Endodermal cell (in vitro differentiated cells): Measurements from ENCODE around the gene SIRT7. TPM values are rescaled to one million over a fixed set of nuclear protein-coding genes. Genes with fewer than 3 reads are reported as not detected.

Experiments used
- DNase-seq: peaks from one replicate; pipeline ENCODE4 v3.0.0-alpha.2; 2017
- H3K27ac ChIP-seq: 2 replicates; pipeline ENCODE4 v1.5.1; 2013; ENCODE audit warnings: mild to moderate bottlenecking, low read depth, low read length, moderate library complexity
- H3K27me3 ChIP-seq: 2 replicates; pipeline ENCODE4 v1.6.1; 2013; ENCODE audit warnings: mild to moderate bottlenecking, low read length, moderate library complexity; ENCODE audit not compliant: insufficient read depth, control insufficient read depth, poor library complexity, severe bottlenecking
- H3K36me3 ChIP-seq: 2 replicates; pipeline ENCODE4 v1.7.0; 2013; ENCODE audit warnings: mild to moderate bottlenecking, low read length, moderate library complexity; ENCODE audit not compliant: control insufficient read depth, insufficient read depth
- H3K4me1 ChIP-seq: one replicate; pipeline ENCODE4 v1.7.0; 2013; ENCODE audit warnings: low read length; ENCODE audit not compliant: control insufficient read depth, insufficient read depth
- H3K4me3 ChIP-seq: 2 replicates; pipeline ENCODE4 v1.5.1; 2013; ENCODE audit warnings: mild to moderate bottlenecking, low read length, moderate library complexity
- H3K9ac ChIP-seq: 2 replicates; pipeline ENCODE4 v1.6.1; 2013; ENCODE audit warnings: mild to moderate bottlenecking, low read length, moderate library complexity; ENCODE audit not compliant: poor library complexity, severe bottlenecking; ENCODE audit errors: extremely low read depth
- H3K9me3 ChIP-seq: 2 replicates; pipeline ENCODE4 v1.6.1; 2013; ENCODE audit warnings: mild to moderate bottlenecking, low read length, moderate library complexity; ENCODE audit not compliant: control insufficient read depth
- H3K27ac Mint-ChIP-seq: 2 replicates; pipeline ENCODE4 v1.8.0; 2020; ENCODE audit warnings: mixed read lengths
- H3K27me3 Mint-ChIP-seq: 2 replicates; pipeline ENCODE4 v1.8.0; 2021; ENCODE audit warnings: mild to moderate bottlenecking, mixed read lengths; ENCODE audit not compliant: insufficient read depth
- H3K36me3 Mint-ChIP-seq: 2 replicates; pipeline ENCODE4 v1.8.0; 2020; ENCODE audit warnings: low read depth, mixed read lengths
- H3K4me1 Mint-ChIP-seq: 2 replicates; pipeline ENCODE4 v1.8.0; 2020; ENCODE audit warnings: mixed read lengths
- H3K4me3 Mint-ChIP-seq: 2 replicates; pipeline ENCODE4 v1.8.0; 2020; ENCODE audit warnings: mild to moderate bottlenecking, moderate library complexity, mixed read lengths
- H3K9me3 Mint-ChIP-seq: 2 replicates; pipeline ENCODE4 v1.8.0; 2020; ENCODE audit warnings: mild to moderate bottlenecking, mixed read lengths
- WGBS, 2 experiments: methylation state at CpG; one replicate each; pipeline versions ENCODE4 v1.1.5 to v1.1.7; 2013; ENCODE audit warnings: missing lambda C conversion rate in 2 of 2, mixed read lengths in 1 of 2; ENCODE audit not compliant: insufficient coverage in 1 of 2, insufficient read length in 1 of 2; 5-methylcytosine and 5-hydroxymethylcytosine counted together
- total RNA-seq, 2 donors: library from RNA; stranded (reverse); fragmentation: NEBNext Ultra II Directional in 1 of 2; extraction: Animal tissue kit (Norgen Biotek cat#: 25700) in 1 of 2; gene quantifications; 2 replicates in 1 of 2; 3 replicates in 1 of 2; pipeline ENCODE4 v1.2.1, GENCODE V29; 2021
- TF ChIP-seq, protein P1 (sequence below): fragments of 200-600 bp; sonication (generic); conservative IDR thresholded peaks from 2 replicates; pipeline ENCODE4 v1.5.0; 2021; ENCODE audit warnings: antibody characterized with exemption, mild to moderate bottlenecking

SIRT7 gene
- total RNA-seq, 2 donors from 2014 or later = 21.8 to 22.1 TPM

DNA sequence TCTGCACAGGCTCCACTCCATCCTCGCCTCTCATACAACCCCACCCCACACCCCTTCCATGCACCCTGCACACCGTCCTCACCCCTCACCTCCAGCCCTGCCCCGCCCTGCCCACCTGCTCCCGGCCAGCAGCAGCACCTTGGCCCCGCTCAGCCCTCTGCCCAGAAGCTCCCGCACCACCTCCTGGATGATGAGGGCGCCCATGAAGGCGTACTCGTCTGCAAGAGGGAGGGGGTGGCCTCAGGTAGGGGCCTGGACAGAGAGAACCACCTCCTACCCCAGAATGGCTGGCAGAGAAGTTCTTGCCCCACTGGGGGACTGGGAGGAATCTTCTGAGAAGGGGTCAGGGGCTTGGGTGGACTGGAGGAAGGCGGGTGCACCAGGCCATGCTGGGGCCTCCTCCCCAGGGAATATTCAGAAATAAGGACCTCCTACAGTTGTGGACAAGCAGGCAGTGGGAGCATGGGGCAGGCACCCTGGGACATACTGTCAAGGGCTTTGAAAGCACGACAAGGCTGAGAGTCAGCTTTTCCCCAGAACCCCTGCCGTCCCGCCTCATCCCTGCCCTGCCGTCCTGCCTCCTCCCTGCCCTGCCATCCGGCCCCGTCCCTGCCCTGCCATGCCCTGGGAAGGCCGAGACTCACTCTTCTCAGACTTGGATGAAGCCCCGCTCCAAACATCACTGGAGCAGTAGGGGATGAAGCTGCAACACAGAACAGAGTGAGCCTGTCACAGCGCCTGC, 39.9 kb upstream of the SIRT7 start:
- Histone ChIP-seq H3K9me3 (no peaks in the 10 kb centered on the region), H3K4me1 (no peaks in the 10 kb centered on the region), H3K4me3 (no peak overlapping the region), H3K27me3 (peaks cover 50% of the 10 kb centered on the region), H3K9ac (no peak overlapping the region), H3K27ac (no peak overlapping the region), H3K36me3 (no peaks in the 10 kb centered on the region)
- peak; percentile 46 for DNase-seq
- Mint-ChIP-seq H3K9me3 (no peaks in the 10 kb centered on the region), H3K4me3 (no peak overlapping the region), H3K27ac (no peak overlapping the region), H3K27me3 (peaks cover 39% of the 10 kb centered on the region), H3K4me1 (peaks cover 5% of the 10 kb centered on the region), H3K36me3 (no peaks in the 10 kb centered on the region)
- TF ChIP-seq, protein P1, sequence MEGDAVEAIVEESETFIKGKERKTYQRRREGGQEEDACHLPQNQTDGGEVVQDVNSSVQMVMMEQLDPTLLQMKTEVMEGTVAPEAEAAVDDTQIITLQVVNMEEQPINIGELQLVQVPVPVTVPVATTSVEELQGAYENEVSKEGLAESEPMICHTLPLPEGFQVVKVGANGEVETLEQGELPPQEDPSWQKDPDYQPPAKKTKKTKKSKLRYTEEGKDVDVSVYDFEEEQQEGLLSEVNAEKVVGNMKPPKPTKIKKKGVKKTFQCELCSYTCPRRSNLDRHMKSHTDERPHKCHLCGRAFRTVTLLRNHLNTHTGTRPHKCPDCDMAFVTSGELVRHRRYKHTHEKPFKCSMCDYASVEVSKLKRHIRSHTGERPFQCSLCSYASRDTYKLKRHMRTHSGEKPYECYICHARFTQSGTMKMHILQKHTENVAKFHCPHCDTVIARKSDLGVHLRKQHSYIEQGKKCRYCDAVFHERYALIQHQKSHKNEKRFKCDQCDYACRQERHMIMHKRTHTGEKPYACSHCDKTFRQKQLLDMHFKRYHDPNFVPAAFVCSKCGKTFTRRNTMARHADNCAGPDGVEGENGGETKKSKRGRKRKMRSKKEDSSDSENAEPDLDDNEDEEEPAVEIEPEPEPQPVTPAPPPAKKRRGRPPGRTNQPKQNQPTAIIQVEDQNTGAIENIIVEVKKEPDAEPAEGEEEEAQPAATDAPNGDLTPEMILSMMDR = no peak
- WGBS, 2 experiments = 83 to 91% methylated on average over 7 to 19 of the region's 19 CpGs

DNA sequence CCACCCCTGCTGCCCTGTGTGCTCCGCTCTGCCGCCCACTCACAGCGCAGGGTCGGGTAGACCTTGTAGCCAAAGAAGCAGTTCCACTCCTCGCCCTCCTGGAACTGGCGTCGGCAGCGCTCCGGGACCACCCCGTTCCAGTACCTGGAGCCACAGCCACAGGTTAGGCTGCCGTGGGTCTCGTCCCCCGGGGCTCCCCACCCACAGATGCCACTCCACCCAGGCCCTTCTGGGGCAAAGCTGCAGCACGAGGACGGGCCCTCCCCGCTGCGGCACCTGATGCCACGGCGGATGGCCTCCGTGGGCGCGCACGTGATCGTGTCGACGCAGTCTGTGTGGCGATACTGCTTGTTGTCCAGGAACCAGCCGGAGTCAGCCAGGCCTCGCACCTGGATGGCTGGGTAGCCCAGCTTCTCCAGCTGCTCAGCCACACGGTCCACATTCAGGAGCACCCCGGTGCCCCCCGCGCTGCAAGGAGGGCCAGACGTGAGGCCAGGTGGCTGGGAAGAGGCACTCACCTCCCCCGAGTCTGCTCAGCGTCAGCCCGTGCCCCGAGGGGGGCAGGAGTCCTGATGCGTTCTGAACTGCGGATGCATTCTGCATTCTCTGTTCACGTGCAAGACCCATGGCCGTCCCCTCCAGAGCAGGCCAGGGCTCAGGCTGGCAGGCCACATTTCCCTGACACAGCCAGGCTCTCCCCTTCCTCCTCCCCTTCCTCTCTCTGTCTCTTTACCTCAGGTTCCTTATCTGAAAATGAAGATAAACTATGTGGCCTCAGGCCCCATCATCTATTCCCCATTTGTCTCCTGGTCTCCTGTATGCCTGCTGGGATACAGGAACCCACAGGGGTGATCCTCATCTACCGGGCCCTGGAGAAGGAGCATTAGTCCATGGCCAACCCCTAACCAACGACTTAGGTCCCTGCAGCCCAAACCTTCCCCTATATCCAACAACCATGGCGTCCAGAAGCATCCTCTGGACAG, 38.9 kb upstream of the SIRT7 start:
- Mint-ChIP-seq H3K27ac (no peak overlapping the region), H3K4me1 (no peaks in the 10 kb centered on the region), H3K4me3 (no peak overlapping the region), H3K9me3 (no peaks in the 10 kb centered on the region), H3K27me3 (peaks cover 30% of the 10 kb centered on the region), H3K36me3 (no peaks in the 10 kb centered on the region)
- no peak overlapping the region for H3K4me3 ChIP-seq
- TF ChIP-seq, protein P1 = no peak
- WGBS, 2 experiments = 84 to 89% methylated on average over 22 to 45 of the region's 45 CpGs
- no peaks in the 10 kb centered on the region for H3K36me3 ChIP-seq
- H3K27ac ChIP-seq = no peak overlapping the region
- H3K4me1 ChIP-seq = no peaks in the 10 kb centered on the region
- peak; percentile 46 for DNase-seq
- H3K9me3 ChIP-seq = no peaks in the 10 kb centered on the region
- peaks cover 41% of the 10 kb centered on the region for H3K27me3 ChIP-seq
- H3K9ac ChIP-seq = no peak overlapping the region

DNA sequence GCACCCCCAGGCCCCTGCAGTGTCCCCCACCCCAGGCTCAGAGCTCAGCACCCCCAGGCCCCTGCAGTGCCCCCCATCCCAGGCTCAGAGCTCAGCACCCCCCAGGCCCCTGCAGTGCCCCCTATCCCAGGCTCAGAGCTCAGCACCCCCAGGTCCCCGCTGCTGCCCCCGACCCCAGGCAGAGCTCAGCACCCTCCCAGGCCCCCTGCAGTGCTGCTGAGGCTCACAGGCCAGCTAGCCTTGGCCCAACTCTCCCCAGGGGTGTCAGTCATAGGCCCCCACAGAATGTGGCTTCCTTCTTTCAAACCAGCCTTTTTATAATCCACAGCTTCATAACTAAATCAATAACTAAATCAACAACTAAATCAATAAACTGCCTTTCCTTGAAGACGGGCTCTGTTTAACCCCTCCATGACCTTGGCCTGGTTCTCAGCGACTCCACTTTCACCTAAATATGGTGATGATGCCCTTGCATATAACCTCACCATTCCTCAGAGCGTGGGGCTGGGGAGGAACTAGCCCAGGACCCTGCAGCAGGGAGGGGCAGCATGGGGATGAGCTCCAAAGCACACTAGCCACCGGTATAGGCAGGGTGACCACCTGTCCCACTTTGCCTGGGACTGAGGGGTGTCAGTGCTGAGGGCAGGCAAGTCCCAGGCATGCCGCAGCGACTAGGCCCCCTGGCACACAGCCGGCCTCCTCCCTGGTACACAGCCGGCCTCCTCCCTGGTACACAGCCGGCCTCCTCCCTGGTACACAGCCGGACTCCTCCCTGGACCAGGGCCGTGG, 38.0 kb upstream of the SIRT7 start:
- peak; percentile 44 for DNase-seq
- no peak overlapping the region for H3K9ac ChIP-seq
- H3K36me3 ChIP-seq = no peaks in the 10 kb centered on the region
- peaks cover 36% of the 10 kb centered on the region for H3K27me3 ChIP-seq
- peaks cover 30% of the 10 kb centered on the region for H3K27me3 Mint-ChIP-seq
- no peaks in the 10 kb centered on the region for H3K4me1 Mint-ChIP-seq
- no peak overlapping the region for H3K4me3 ChIP-seq
- H3K27ac Mint-ChIP-seq = no peak overlapping the region
- no peak overlapping the region for H3K4me3 Mint-ChIP-seq
- TF ChIP-seq, protein P1 = no peak
- no peaks in the 10 kb centered on the region for H3K9me3 Mint-ChIP-seq
- H3K27ac ChIP-seq = no peak overlapping the region
- no peaks in the 10 kb centered on the region for H3K4me1 ChIP-seq
- H3K9me3 ChIP-seq = no peaks in the 10 kb centered on the region
- H3K36me3 Mint-ChIP-seq = no peaks in the 10 kb centered on the region
- 90 to 100% methylated on average over 5 to 13 of the region's 13 CpGs for WGBS, 2 experiments
